Measurements from ENCODE around the gene NOC4L. TPM values are rescaled to one million over a fixed set of nuclear protein-coding genes. Genes with fewer than 3 reads are reported as not detected.

The NOC4L gene
- total and polyA plus RNA-seq, 4 experiments from 2014 or later: 13.9 to 26.0 (median 17.7) TPM

GRCh38 chr12:132124766-132125425, 19.4 kb upstream of the NOC4L start:
- Mint-ChIP-seq H3K27ac (no peak overlapping the region), H3K4me3 (no peak overlapping the region), H3K27me3 (no peaks in the 10 kb centered on the region), H3K4me1 (no peaks in the 10 kb centered on the region), H3K36me3 (peaks cover 44 to 58% of the 10 kb centered on the region in 2 donors), H3K9me3 (peaks cover 0 to 12% (median 5%) of the 10 kb centered on the region in 8 donors)
- H3K9me3 ChIP-seq (ENCODE audit: control insufficient read depth in 1 of 2, low read length in 2 of 2): no peaks in the 10 kb centered on the region
- intact Hi-C loops (cut with micrococcal nuclease): no loop called here
- ChIA-PET POLR2A (ENCODE audit: partially characterized antibody) (no interaction called here), CTCF (ENCODE audit: partially characterized antibody) (no interaction called here)
- H3K36me3 ChIP-seq (ENCODE audit: insufficient read depth, low read length): peaks cover 24% of the 10 kb centered on the region
- H3K27ac ChIP-seq (ENCODE audit: low read depth, low read length): no peak overlapping the region
- no peaks in the 10 kb centered on the region for H3K4me1 ChIP-seq (ENCODE audit: insufficient read depth, low read length)
- no peak overlapping the region for H3K4me3 ChIP-seq (ENCODE audit: low read length in 2 of 2)
- no peak for DNase-seq
- H3K27me3 ChIP-seq (ENCODE audit: insufficient read depth, low read length): no peaks in the 10 kb centered on the region

GRCh38 chr12:132125736-132126135, 18.5 kb upstream of the NOC4L start:
- no peaks in the 10 kb centered on the region for H3K27me3 ChIP-seq (ENCODE audit: insufficient read depth, low read length)
- no peak overlapping the region for H3K4me3 ChIP-seq (ENCODE audit: low read length in 2 of 2)
- Mint-ChIP-seq H3K4me1 (no peaks in the 10 kb centered on the region), H3K27ac (no peak overlapping the region), H3K4me3 (no peak overlapping the region), H3K9me3 (peaks cover 0 to 12% (median 5%) of the 10 kb centered on the region in 8 donors), H3K27me3 (no peaks in the 10 kb centered on the region), H3K36me3 (peaks cover 41 to 55% of the 10 kb centered on the region in 2 donors)
- intact Hi-C loops (cut with micrococcal nuclease): no loop called here
- ChIA-PET CTCF (ENCODE audit: partially characterized antibody) (no interaction called here), POLR2A (ENCODE audit: partially characterized antibody) (no interaction called here)
- H3K4me1 ChIP-seq (ENCODE audit: insufficient read depth, low read length): no peaks in the 10 kb centered on the region
- DNase-seq: no peak
- no peak overlapping the region for H3K27ac ChIP-seq (ENCODE audit: low read depth, low read length)
- H3K9me3 ChIP-seq (ENCODE audit: control insufficient read depth in 1 of 2, low read length in 2 of 2): no peaks in the 10 kb centered on the region
- H3K36me3 ChIP-seq (ENCODE audit: insufficient read depth, low read length): peaks cover 19% of the 10 kb centered on the region

- H3K4me3 Mint-ChIP-seq: no peak overlapping the region
- ChIA-PET CTCF (ENCODE audit: partially characterized antibody) (no interaction called here), POLR2A (ENCODE audit: partially characterized antibody) (no interaction called here)
- Histone ChIP-seq H3K4me3 (ENCODE audit: low read length in 2 of 2) (no peak overlapping the region), H3K27me3 (ENCODE audit: insufficient read depth, low read length) (no peaks in the 10 kb centered on the region), H3K36me3 (ENCODE audit: insufficient read depth, low read length) (peaks cover 15% of the 10 kb centered on the region), H3K9me3 (ENCODE audit: control insufficient read depth in 1 of 2, low read length in 2 of 2) (no peaks in the 10 kb centered on the region), H3K27ac (ENCODE audit: low read depth, low read length) (no peak overlapping the region), H3K4me1 (ENCODE audit: insufficient read depth, low read length) (no peaks in the 10 kb centered on the region)
- intact Hi-C loops (cut with micrococcal nuclease): no loop called here
- peaks cover 40 to 55% of the 10 kb centered on the region in 2 donors for H3K36me3 Mint-ChIP-seq
- H3K9me3 Mint-ChIP-seq: peaks cover 0 to 12% (median 5%) of the 10 kb centered on the region in 8 donors
- no peaks in the 10 kb centered on the region for H3K27me3 Mint-ChIP-seq
- DNase-seq: no peak
- H3K27ac Mint-ChIP-seq: no peak overlapping the region
- H3K4me1 Mint-ChIP-seq: no peaks in the 10 kb centered on the region
Measured at GRCh38 chr12:132127041-132127440, 17.2 kb upstream of the NOC4L start.

- Histone ChIP-seq H3K27me3 (ENCODE audit: insufficient read depth, low read length) (no peaks in the 10 kb centered on the region), H3K4me1 (ENCODE audit: insufficient read depth, low read length) (no peaks in the 10 kb centered on the region), H3K4me3 (ENCODE audit: low read length in 2 of 2) (no peak overlapping the region), H3K27ac (ENCODE audit: low read depth, low read length) (no peak overlapping the region), H3K9me3 (ENCODE audit: control insufficient read depth in 1 of 2, low read length in 2 of 2) (no peaks in the 10 kb centered on the region), H3K36me3 (ENCODE audit: insufficient read depth, low read length) (peaks cover 10% of the 10 kb centered on the region)
- H3K36me3 Mint-ChIP-seq: peaks cover 33 to 48% of the 10 kb centered on the region in 2 donors
- H3K27me3 Mint-ChIP-seq: no peaks in the 10 kb centered on the region
- intact Hi-C loops (cut with micrococcal nuclease): no loop called here
- H3K9me3 Mint-ChIP-seq: peaks cover 0 to 12% (median 5%) of the 10 kb centered on the region in 8 donors
- POLR2A ChIA-PET (ENCODE audit: partially characterized antibody): no interaction called here
- no peak overlapping the region for H3K27ac Mint-ChIP-seq
- CTCF ChIA-PET (ENCODE audit: partially characterized antibody): no interaction called here
- DNase-seq: no peak
- H3K4me3 Mint-ChIP-seq: no peak overlapping the region
- no peaks in the 10 kb centered on the region for H3K4me1 Mint-ChIP-seq
Measured at GRCh38 chr12:132129007-132129406, 15.2 kb upstream of the NOC4L start.

- no peak for DNase-seq
- Histone ChIP-seq H3K36me3 (ENCODE audit: insufficient read depth, low read length) (peaks cover 3% of the 10 kb centered on the region), H3K27me3 (ENCODE audit: insufficient read depth, low read length) (no peaks in the 10 kb centered on the region), H3K4me1 (ENCODE audit: insufficient read depth, low read length) (no peaks in the 10 kb centered on the region), H3K27ac (ENCODE audit: low read depth, low read length) (no peak overlapping the region), H3K9me3 (ENCODE audit: control insufficient read depth in 1 of 2, low read length in 2 of 2) (no peaks in the 10 kb centered on the region), H3K4me3 (ENCODE audit: low read length in 2 of 2) (no peak overlapping the region)
- intact Hi-C loops (cut with micrococcal nuclease): no loop called here
- CTCF ChIA-PET (ENCODE audit: partially characterized antibody): no interaction called here
- no peak overlapping the region for H3K27ac Mint-ChIP-seq
- POLR2A ChIA-PET (ENCODE audit: partially characterized antibody): interaction anchor here (0.8 kb wide), 1 partner anchor 9 kb away, joined by 4 read pairs; no protein-coding TSS in a partner anchor
- H3K4me1 Mint-ChIP-seq: no peaks in the 10 kb centered on the region
- no peaks in the 10 kb centered on the region for H3K27me3 Mint-ChIP-seq
- peaks cover 22 to 34% of the 10 kb centered on the region in 2 donors for H3K36me3 Mint-ChIP-seq
- peaks cover 0 to 12% (median 5%) of the 10 kb centered on the region in 8 donors for H3K9me3 Mint-ChIP-seq
- no peak overlapping the region for H3K4me3 Mint-ChIP-seq
Measured at GRCh38 chr12:132130690-132131089, 13.6 kb upstream of the NOC4L start.

GRCh38 chr12:132131229-132131628, 13.0 kb upstream of the NOC4L start:
- Histone ChIP-seq H3K9me3 (ENCODE audit: control insufficient read depth in 1 of 2, low read length in 2 of 2) (no peaks in the 10 kb centered on the region), H3K36me3 (ENCODE audit: insufficient read depth, low read length) (no peaks in the 10 kb centered on the region), H3K27ac (ENCODE audit: low read depth, low read length) (no peak overlapping the region), H3K4me1 (ENCODE audit: insufficient read depth, low read length) (no peaks in the 10 kb centered on the region), H3K27me3 (ENCODE audit: insufficient read depth, low read length) (no peaks in the 10 kb centered on the region), H3K4me3 (ENCODE audit: low read length in 2 of 2) (no peak overlapping the region)
- intact Hi-C loops (cut with micrococcal nuclease): no loop called here
- no peaks in the 10 kb centered on the region for H3K4me1 Mint-ChIP-seq
- ChIA-PET CTCF (ENCODE audit: partially characterized antibody) (no interaction called here), POLR2A (ENCODE audit: partially characterized antibody) (no interaction called here)
- no peaks in the 10 kb centered on the region for H3K27me3 Mint-ChIP-seq
- H3K27ac Mint-ChIP-seq: peak overlapping the region in 1 of 7 donors; percentile 77
- DNase-seq: no peak
- H3K4me3 Mint-ChIP-seq: no peak overlapping the region
- H3K9me3 Mint-ChIP-seq: peaks cover 0 to 12% (median 5%) of the 10 kb centered on the region in 8 donors
- H3K36me3 Mint-ChIP-seq: peaks cover 17 to 29% of the 10 kb centered on the region in 2 donors

GRCh38 chr12:132131952-132132351, 12.3 kb upstream of the NOC4L start:
- CTCF ChIA-PET (ENCODE audit: partially characterized antibody): no interaction called here

More at GRCh38 chr12:132131952-132132351, 12.3 kb upstream of the NOC4L start:
- DNase-seq: no peak
- Mint-ChIP-seq H3K9me3 (peaks cover 0 to 12% (median 5%) of the 10 kb centered on the region in 8 donors), H3K36me3 (peaks cover 11 to 23% of the 10 kb centered on the region in 2 donors), H3K4me3 (no peak overlapping the region), H3K27ac (no peak overlapping the region), H3K27me3 (no peaks in the 10 kb centered on the region), H3K4me1 (peaks cover 0 to under 1% (median 0%) of the 10 kb centered on the region in 4 donors)
- intact Hi-C loops (cut with micrococcal nuclease): no loop called here
- Histone ChIP-seq H3K4me3 (ENCODE audit: low read length in 2 of 2) (no peak overlapping the region), H3K36me3 (ENCODE audit: insufficient read depth, low read length) (no peaks in the 10 kb centered on the region), H3K4me1 (ENCODE audit: insufficient read depth, low read length) (no peaks in the 10 kb centered on the region), H3K27me3 (ENCODE audit: insufficient read depth, low read length) (no peaks in the 10 kb centered on the region), H3K27ac (ENCODE audit: low read depth, low read length) (no peak overlapping the region), H3K9me3 (ENCODE audit: control insufficient read depth in 1 of 2, low read length in 2 of 2) (no peaks in the 10 kb centered on the region)
- POLR2A ChIA-PET (ENCODE audit: partially characterized antibody): no interaction called here

Data from CD4-positive, alpha-beta memory T cell (primary cell).